GM18951 (cell line): Measurements from ENCODE around the gene HDAC10.
A peak's percentile ranks its signal among the peaks of the same experiment; 100 is the strongest.

Experiments used
- POLR2A ChIP-seq: IDR thresholded peaks from 4 replicates; pipeline ENCODE4 v1.6.1; 2011; ENCODE audit warnings: mild to moderate bottlenecking; ENCODE audit not compliant: insufficient read length, insufficient read depth; ENCODE audit errors: extremely low read depth
- in situ Hi-C: fragments of 300-500 bp; cut with MboI; formaldehyde crosslinking; loops from one replicate; pipeline ENCODE4 v1.12.0; 2022; ENCODE audit warnings: low sequenced_read_pairs, mixed read lengths, inconsistent platforms; ENCODE audit not compliant: unreplicated experiment

Gene HDAC10

GRCh38 chr22:50280708-50281383 is 29.8 kb upstream of the HDAC10 start:
- no peak for TF ChIP-seq POLR2A
- in situ Hi-C loops = no loop called here

GRCh38 chr22:50280022-50280707 is 29.1 kb upstream of the HDAC10 start:
- peak; percentile 15 for TF ChIP-seq POLR2A
- in situ Hi-C loops = no loop called here

- in situ Hi-C loops = loop anchor here (10.0 kb wide), 1 partner anchor 226 kb away; the partner anchor contains the start of genes LMF2 and NCAPH2
- no peak for TF ChIP-seq POLR2A
Observed at GRCh38 chr22:50278956-50279619, 28.0 kb upstream of the HDAC10 start.

GRCh38 chr22:50278461-50278860 is 27.4 kb upstream of the HDAC10 start:
- in situ Hi-C loops = loop anchor here (10.0 kb wide), 1 partner anchor 226 kb away; the partner anchor contains the start of genes LMF2 and NCAPH2
- no peak for TF ChIP-seq POLR2A

- in situ Hi-C loops = loop anchor here (10.0 kb wide), 1 partner anchor 227 kb away; the partner anchor contains the start of genes LMF2 and NCAPH2
- TF ChIP-seq POLR2A = no peak
Observed at GRCh38 chr22:50277761-50278160, 26.7 kb upstream of the HDAC10 start.

GRCh38 chr22:50276143-50276542 is 25.1 kb upstream of the HDAC10 start:
- in situ Hi-C loops = loop anchor here (10.0 kb wide), 1 partner anchor 229 kb away; the partner anchor contains the start of genes LMF2 and NCAPH2
- no peak for TF ChIP-seq POLR2A

- no peak for TF ChIP-seq POLR2A
- in situ Hi-C loops = loop anchor here (10.0 kb wide), 1 partner anchor 229 kb away; the partner anchor contains the start of genes LMF2 and NCAPH2
Observed at GRCh38 chr22:50275181-50276055, 24.4 kb upstream of the HDAC10 start.

- no peak for TF ChIP-seq POLR2A
- in situ Hi-C loops = loop anchor here (5.0 to 10.0 kb wide), 2 partner anchors 53 to 230 kb away; partner anchors contain the start of genes DENND6B, LMF2 and NCAPH2
Observed at GRCh38 chr22:50274771-50275170, 23.7 kb upstream of the HDAC10 start.

- in situ Hi-C loops = loop anchor here (5.0 to 10.0 kb wide), 2 partner anchors 53 to 230 kb away; partner anchors contain the start of genes DENND6B, LMF2 and NCAPH2
- no peak for TF ChIP-seq POLR2A
Observed at GRCh38 chr22:50274311-50274710, 23.2 kb upstream of the HDAC10 start.

- in situ Hi-C loops = loop anchor here (5.0 to 10.0 kb wide), 2 partner anchors 54 to 231 kb away; partner anchors contain the start of genes DENND6B, LMF2 and NCAPH2
Observed at GRCh38 chr22:50273781-50274180, 22.7 kb upstream of the HDAC10 start.

- in situ Hi-C loops = loop anchor here (5.0 to 10.0 kb wide), 2 partner anchors 54 to 231 kb away; partner anchors contain the start of genes DENND6B, LMF2 and NCAPH2
Observed at GRCh38 chr22:50273352-50273751, 22.3 kb upstream of the HDAC10 start.

GRCh38 chr22:50272044-50272802 is 21.2 kb upstream of the HDAC10 start:
- in situ Hi-C loops = loop anchor here (5.0 to 10.0 kb wide), 2 partner anchors 55 to 233 kb away; partner anchors contain the start of genes DENND6B, LMF2 and NCAPH2
- no peak for TF ChIP-seq POLR2A
